Activated T-cell treated with anti-CD3 and anti-CD28 coated beads for 24 hours (primary cell): ENCODE results near the gene TSPY9.
"Not testable (repeated sequence)": the region's sequence is repeated elsewhere in the genome, so short reads cannot be mapped to it uniquely, and the experiment has no call there.

ENCODE experiments used
- DNase-seq: peaks from one replicate; pipeline ENCODE4 v3.0.0-alpha.2; 2020; ENCODE audit warnings: low read depth

The TSPY9 gene, protein sequence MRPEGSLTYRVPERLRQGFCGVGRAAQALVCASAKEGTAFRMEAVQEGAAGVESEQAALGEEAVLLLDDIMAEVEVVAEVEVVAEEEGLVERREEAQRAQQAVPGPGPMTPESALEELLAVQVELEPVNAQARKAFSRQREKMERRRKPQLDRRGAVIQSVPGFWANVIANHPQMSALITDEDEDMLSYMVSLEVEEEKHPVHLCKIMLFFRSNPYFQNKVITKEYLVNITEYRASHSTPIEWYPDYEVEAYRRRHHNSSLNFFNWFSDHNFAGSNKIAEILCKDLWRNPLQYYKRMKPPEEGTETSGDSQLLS

DNA sequence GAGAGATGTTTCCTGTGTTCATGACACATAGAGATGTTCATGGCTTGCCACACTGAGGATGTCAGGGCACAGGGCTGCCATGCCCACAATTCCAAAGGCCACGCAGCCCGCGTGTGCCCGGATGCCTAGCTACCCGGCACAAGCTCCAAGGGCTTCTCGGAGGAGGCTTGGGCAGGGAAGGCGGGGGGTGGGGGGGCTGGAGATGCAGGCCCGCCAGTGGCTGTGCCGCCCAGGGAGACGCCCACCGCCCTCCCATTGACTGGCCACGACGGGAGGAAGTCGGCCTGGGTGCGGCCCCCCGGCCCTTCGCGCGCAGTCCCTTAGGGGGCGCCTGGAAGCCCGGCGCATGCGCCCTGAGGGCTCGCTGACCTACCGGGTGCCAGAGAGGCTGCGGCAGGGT lies at the start of gene TSPY9:
Gene TSPY9, plus strand, starts transcription at position 301 of the 400 bp plus-strand sequence. Its CDS starts 46 bp downstream, at position 347.
- DNase-seq = not testable (repeated sequence)

DNA sequence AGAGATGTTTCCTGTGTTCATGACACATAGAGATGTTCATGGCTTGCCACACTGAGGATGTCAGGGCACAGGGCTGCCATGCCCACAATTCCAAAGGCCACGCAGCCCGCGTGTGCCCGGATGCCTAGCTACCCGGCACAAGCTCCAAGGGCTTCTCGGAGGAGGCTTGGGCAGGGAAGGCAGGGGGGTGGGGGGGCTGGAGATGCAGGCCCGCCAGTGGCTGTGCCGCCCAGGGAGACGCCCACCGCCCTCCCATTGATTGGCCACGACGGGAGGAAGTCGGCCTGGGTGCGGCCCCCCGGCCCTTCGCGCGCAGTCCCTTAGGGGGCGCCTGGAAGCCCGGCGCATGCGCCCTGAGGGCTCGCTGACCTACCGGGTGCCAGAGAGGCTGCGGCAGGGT lies 20.4 kb upstream of the TSPY9 start, which contains the start of gene TSPY1:
Gene TSPY1, plus strand, starts transcription at position 301 of the 400 bp plus-strand sequence. Its CDS starts 46 bp downstream, at position 347.
- DNase-seq = not testable (repeated sequence)

DNA sequence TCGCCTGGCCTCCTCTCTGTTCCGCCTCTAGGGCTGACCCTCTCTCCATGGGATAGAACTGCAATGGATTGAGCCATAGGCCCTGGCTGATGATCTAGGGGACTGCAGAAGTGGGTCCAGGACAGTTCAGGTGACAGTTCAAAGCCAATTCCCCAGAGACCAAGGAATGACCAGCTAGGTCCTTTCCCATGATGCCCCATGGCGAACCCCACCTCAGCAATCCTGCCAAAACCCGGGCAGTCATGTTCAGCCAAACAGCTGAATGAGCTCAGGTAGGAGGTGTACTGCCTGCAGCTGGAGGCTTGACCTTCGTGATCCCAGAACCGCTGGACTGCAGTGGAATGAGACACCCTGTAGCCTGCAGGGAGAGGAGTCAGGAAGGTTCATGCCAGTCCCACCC lies 17.3 kb downstream of the TSPY9 start:
- not testable (repeated sequence) for DNase-seq

DNA sequence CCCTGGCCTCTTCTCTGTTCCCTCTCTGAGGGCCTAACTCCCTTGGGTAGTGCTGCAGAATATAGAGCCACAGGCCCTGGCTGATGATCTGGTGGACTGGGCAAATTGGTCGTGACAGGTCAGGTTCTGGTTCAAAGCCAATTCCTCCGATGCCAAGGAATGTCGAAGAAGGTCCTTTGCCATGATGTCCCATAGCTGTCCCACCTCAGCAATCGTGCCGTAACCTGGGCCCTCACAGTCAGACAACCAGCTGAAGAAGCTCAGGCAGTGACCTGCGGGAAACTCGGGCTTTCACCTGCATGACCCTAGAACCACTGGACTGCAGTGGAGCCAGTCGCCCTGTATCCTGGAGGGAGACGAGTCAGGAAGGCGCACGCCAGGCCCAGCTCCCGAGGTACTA lies 29.2 kb downstream of the TSPY9 start:
- DNase-seq = not testable (repeated sequence)

DNA sequence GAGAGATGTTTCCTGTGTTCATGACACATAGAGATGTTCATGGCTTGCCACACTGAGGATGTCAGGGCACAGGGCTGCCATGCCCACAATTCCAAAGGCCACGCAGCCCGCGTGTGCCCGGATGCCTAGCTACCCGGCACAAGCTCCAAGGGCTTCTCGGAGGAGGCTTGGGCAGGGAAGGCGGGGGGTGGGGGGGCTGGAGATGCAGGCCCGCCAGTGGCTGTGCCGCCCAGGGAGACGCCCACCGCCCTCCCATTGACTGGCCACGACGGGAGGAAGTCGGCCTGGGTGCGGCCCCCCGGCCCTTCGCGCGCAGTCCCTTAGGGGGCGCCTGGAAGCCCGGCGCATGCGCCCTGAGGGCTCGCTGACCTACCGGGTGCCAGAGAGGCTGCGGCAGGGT lies 40.5 kb downstream of the TSPY9 start, which contains the start of gene TSPY10:
Gene TSPY10, plus strand, starts transcription at position 301 of the 400 bp plus-strand sequence. Its CDS starts 46 bp downstream, at position 347.
- DNase-seq = not testable (repeated sequence)
